DND-41 (cell line): ENCODE data around the gene TRIM33.

Experiments
- ATAC-seq: fragments of 200-7000 bp; cut with Tn5 transposase; 3 replicates; pipeline ENCODE4 v1.9.1; 2021; ENCODE audit warnings: low read depth; ENCODE audit not compliant: insufficient read depth
- DNase-seq: peaks from one replicate; pipeline ENCODE4 v3.0.0-alpha.2; 2020
- H2AFZ ChIP-seq: 2 replicates; pipeline ENCODE4 v1.6.0; 2012; ENCODE audit warnings: low read depth, low read length
- H3K27ac ChIP-seq: 2 replicates; pipeline ENCODE4 v1.5.1; 2012; ENCODE audit warnings: low read length, inconsistent platforms
- H3K27me3 ChIP-seq: fragments of 200-600 bp; sonication (generic); 2 replicates; pipeline ENCODE4 v1.6.0; 2012; ENCODE audit warnings: low read length, mild to moderate bottlenecking, inconsistent platforms; ENCODE audit not compliant: insufficient read depth, poor library complexity
- H3K36me3 ChIP-seq: 2 replicates; pipeline ENCODE4 v1.5.1; 2012; ENCODE audit warnings: low read length, inconsistent platforms; ENCODE audit not compliant: insufficient read depth
- H3K4me1 ChIP-seq: 2 replicates; pipeline ENCODE4 v1.5.1; 2012; ENCODE audit warnings: mild to moderate bottlenecking, low read length; ENCODE audit not compliant: insufficient read depth
- H3K4me2 ChIP-seq: 2 replicates; pipeline ENCODE4 v1.6.0; 2012; ENCODE audit warnings: mild to moderate bottlenecking, moderate library complexity, low read length, inconsistent platforms; ENCODE audit not compliant: insufficient read depth
- H3K4me3 ChIP-seq, 2 experiments: fragments of 200-600 bp in 1 of 2; shearing (Covaris generic) in 1 of 2; 2 replicates each; pipeline ENCODE4 v1.5.1; 2012 to 2016; ENCODE audit warnings: inconsistent platforms in 2 of 2, low read length in 2 of 2, mild to moderate bottlenecking in 2 of 2, low read depth in 1 of 2, moderate library complexity in 1 of 2
- H3K79me2 ChIP-seq: 2 replicates; pipeline ENCODE4 v1.6.0; 2012; ENCODE audit warnings: low read length, inconsistent platforms; ENCODE audit not compliant: insufficient read depth
- H3K9ac ChIP-seq: 2 replicates; pipeline ENCODE4 v1.6.0; 2012; ENCODE audit warnings: low read depth, mild to moderate bottlenecking, inconsistent platforms, low read length, moderate library complexity
- H3K9me3 ChIP-seq: 2 replicates; pipeline ENCODE4 v1.5.1; 2012; ENCODE audit warnings: low read length, moderate library complexity, mild to moderate bottlenecking, inconsistent platforms; ENCODE audit not compliant: insufficient read depth, severe bottlenecking
- H4K20me1 ChIP-seq: 2 replicates; pipeline ENCODE4 v1.6.0; 2012; ENCODE audit warnings: low read length; ENCODE audit not compliant: insufficient read depth
- CTCF ChIP-seq: IDR thresholded peaks from 2 replicates; pipeline ENCODE4 v1.5.1; 2012; ENCODE audit warnings: borderline replicate concordance, low read length, moderate library complexity, mild to moderate bottlenecking; ENCODE audit not compliant: poor library complexity, severe bottlenecking; ENCODE audit errors: extremely low read depth
- EZH2 ChIP-seq: IDR thresholded peaks from 3 replicates; pipeline ENCODE4 v1.6.1; 2012; ENCODE audit warnings: borderline replicate concordance, low read depth, mild to moderate bottlenecking, moderate library complexity, low read length, inconsistent platforms; ENCODE audit not compliant: severe bottlenecking

The TRIM33 gene

GRCh38 chr1:114355240-114355639 is 155.8 kb downstream of the TRIM33 start:
- H3K4me3 ChIP-seq, result no peak overlapping the region
- H3K9me3 ChIP-seq, result no peaks in the 10 kb centered on the region
- no peaks in the 10 kb centered on the region for H4K20me1 ChIP-seq
- no peaks in the 10 kb centered on the region for H3K36me3 ChIP-seq
- H3K27me3 ChIP-seq, result no peaks in the 10 kb centered on the region
- H3K4me1 ChIP-seq, result peaks cover 24% of the 10 kb centered on the region
- no peak overlapping the region for H3K27ac ChIP-seq
- H2AFZ ChIP-seq, result no peak overlapping the region
- ATAC-seq, result no peak
- no peak overlapping the region for H3K9ac ChIP-seq
- H3K79me2 ChIP-seq, result no peaks in the 10 kb centered on the region
- no peak for DNase-seq
- TF ChIP-seq EZH2, result no peak
- no peak overlapping the region for H3K4me2 ChIP-seq

GRCh38 chr1:114353262-114353661 is 157.7 kb downstream of the TRIM33 start:
- ATAC-seq (peak; percentile 72), DNase-seq (peak; percentile 75)
- TF ChIP-seq CTCF, result no peak
- no peak for TF ChIP-seq EZH2
- Histone ChIP-seq H4K20me1 (no peaks in the 10 kb centered on the region), H3K27me3 (no peaks in the 10 kb centered on the region), H3K79me2 (no peaks in the 10 kb centered on the region), H3K9ac (no peak overlapping the region), H3K4me3 (no peak overlapping the region), H3K4me1 (peaks cover 24% of the 10 kb centered on the region), H3K9me3 (no peaks in the 10 kb centered on the region), H2AFZ (0 out of 2 replicates have a peak overlapping the region, but pooled peaks have one; percentile 1), H3K36me3 (no peaks in the 10 kb centered on the region), H3K27ac (peak overlapping the region; percentile 7; the same call in 1 of the 2 replicates), H3K4me2 (0 out of 2 replicates have a peak overlapping the region, but pooled peaks have one; percentile 14)

GRCh38 chr1:114352797-114353196 is 158.2 kb downstream of the TRIM33 start:
- Histone ChIP-seq H3K4me3 (no peak overlapping the region), H3K36me3 (no peaks in the 10 kb centered on the region), H3K79me2 (no peaks in the 10 kb centered on the region), H3K4me2 (no peak overlapping the region), H3K27ac (peak overlapping the region; percentile 47), H2AFZ (no peak overlapping the region), H3K9me3 (no peaks in the 10 kb centered on the region), H3K9ac (no peak overlapping the region), H3K4me1 (peaks cover 24% of the 10 kb centered on the region), H3K27me3 (no peaks in the 10 kb centered on the region), H4K20me1 (no peaks in the 10 kb centered on the region)
- ATAC-seq (peak; percentile 89), DNase-seq (peak; percentile 72)
- TF ChIP-seq EZH2 (no peak), CTCF (no peak)

- Histone ChIP-seq H3K36me3 (no peaks in the 10 kb centered on the region), H3K79me2 (no peaks in the 10 kb centered on the region), H3K27me3 (no peaks in the 10 kb centered on the region), H3K4me3 (no peak overlapping the region), H3K4me2 (no peak overlapping the region), H2AFZ (no peak overlapping the region), H3K4me1 (peaks cover 37% of the 10 kb centered on the region), H3K9ac (no peak overlapping the region), H3K27ac (no peak overlapping the region), H3K9me3 (no peaks in the 10 kb centered on the region), H4K20me1 (no peaks in the 10 kb centered on the region)
- TF ChIP-seq CTCF, result no peak
- TF ChIP-seq EZH2, result no peak
- ATAC-seq, result no peak
- DNase-seq, result no peak
These were observed 160.1 kb downstream of the TRIM33 start for GRCh38 chr1:114350731-114351445.
